GM12878 (cell line): ENCODE results near the gene ELP4. TPM values are rescaled to one million over a fixed set of nuclear protein-coding genes. Genes with fewer than 3 reads are reported as not detected.

ENCODE experiments used
- ATAC-seq: fragments of 200-7000 bp; cut with Tn5 transposase; 3 replicates; pipeline ENCODE4 v1.9.1; 2020; ENCODE audit warnings: mild to moderate bottlenecking, moderate library complexity
- BruUV-seq: library from RNA; stranded (reverse); fragments of 400-500 nt; replicated peaks from 2 replicates; lab custom pipeline; 2021; lab: Mats Ljungman, UMichigan
- CTCF ChIA-PET: fragments of 300-600 bp; sonication (Branson Sonifier 250); formaldehyde crosslinking; extraction: SDS; loops from one replicate; lab custom pipeline; 2021; ENCODE audit warnings: inconsistent platforms; lab: Yijun Ruan, JAX
- POLR2A ChIA-PET: fragments of 350-600 bp; formaldehyde crosslinking; extraction: SDS; loops from one replicate; lab custom pipeline; 2021; ENCODE audit warnings: inconsistent platforms; lab: Charles Lee
- RAD21 ChIA-PET: fragments of 300-600 bp; sonication (Branson Sonifier 250); formaldehyde crosslinking; loops from one replicate; lab custom pipeline; 2023; ENCODE audit warnings: antibody characterized with exemption; ENCODE audit not compliant: unreplicated experiment; lab: Charles Lee
- SMC1A ChIA-PET: fragments of 300-600 bp; sonication (Branson Sonifier 250); formaldehyde crosslinking; loops from one replicate; lab custom pipeline; 2023; ENCODE audit not compliant: unreplicated experiment, uncharacterized antibody; lab: Charles Lee
- DNase-seq: peaks from one replicate; pipeline ENCODE4 v3.0.0-alpha.2; 2011; ENCODE audit warnings: low read depth, low spot score
- FAIRE-seq: peaks from 3 replicates; lab custom pipeline; 2011; peaks lifted over from hg19 to GRCh38; lab: Jason Lieb, UNC
- H2AFZ ChIP-seq: 2 replicates; pipeline ENCODE4 v1.6.0; 2011; ENCODE audit warnings: low read depth, low read length, control low read depth; ENCODE audit not compliant: control insufficient read depth
- H3K27ac ChIP-seq: 2 replicates; pipeline ENCODE4 v1.5.1; 2011; ENCODE audit warnings: control low read depth; ENCODE audit not compliant: control insufficient read depth, insufficient read depth
- H3K27me3 ChIP-seq, 2 experiments: replicated peaks in 1 of 2; 2 replicates each; pipeline versions ENCODE4 v1.6.0 to v1.6.1; 2011; ENCODE audit warnings: low read length in 1 of 2; ENCODE audit not compliant: control insufficient read depth in 2 of 2, insufficient read depth in 2 of 2
- H3K36me3 ChIP-seq, 2 experiments: 2 replicates each; pipeline ENCODE4 v1.5.1; 2011; ENCODE audit warnings: low read length in 1 of 2; ENCODE audit not compliant: control insufficient read depth in 2 of 2, insufficient read depth in 2 of 2
- H3K4me1 ChIP-seq: 2 replicates; pipeline ENCODE4 v1.6.1; 2011; ENCODE audit warnings: mild to moderate bottlenecking, low read length, moderate library complexity, mixed read lengths; ENCODE audit not compliant: control insufficient read depth, insufficient read depth
- H3K4me2 ChIP-seq: 2 replicates; pipeline ENCODE4 v1.6.0; 2011; ENCODE audit warnings: control low read depth; ENCODE audit not compliant: control insufficient read depth, insufficient read depth
- H3K4me3 ChIP-seq: fragments of 200-600 bp; sonication (generic); 2 replicates; pipeline ENCODE4 v1.5.1; 2016
- H3K79me2 ChIP-seq: 2 replicates; pipeline ENCODE4 v1.6.0; 2011; ENCODE audit warnings: low read length; ENCODE audit not compliant: control insufficient read depth, insufficient read depth
- H3K9ac ChIP-seq: 2 replicates; pipeline ENCODE4 v1.8.0; 2011; ENCODE audit warnings: low read length, control low read depth, mixed read lengths; ENCODE audit not compliant: control insufficient read depth, insufficient read depth
- H3K9me3 ChIP-seq: replicated peaks from 3 replicates; pipeline ENCODE4 v1.5.1; 2011; ENCODE audit warnings: mild to moderate bottlenecking, low read length; ENCODE audit not compliant: control insufficient read depth, insufficient read depth
- H4K20me1 ChIP-seq: 2 replicates; pipeline ENCODE4 v1.6.0; 2011; ENCODE audit not compliant: control insufficient read depth, insufficient read depth
- CBX5 ChIP-seq: sonication (generic); IDR thresholded peaks from 2 replicates; pipeline ENCODE4 v1.6.1; 2016; ENCODE audit warnings: low read depth, moderate library complexity, mild to moderate bottlenecking, inconsistent platforms
- DPF2 ChIP-seq: fragments of 450-650 bp; IDR thresholded peaks from 2 replicates; pipeline ENCODE4 v1.6.1; 2017; ENCODE audit warnings: mild to moderate bottlenecking
- FOXM1 ChIP-seq: IDR thresholded peaks from 2 replicates; pipeline ENCODE4 v1.6.1; 2012; ENCODE audit warnings: low read depth, mild to moderate bottlenecking, inconsistent platforms, low read length, moderate library complexity
- HDAC2 ChIP-seq: fragments of 200-600 bp; sonication (generic); IDR thresholded peaks from 2 replicates; pipeline ENCODE4 v1.6.1; 2017
- IRF4 ChIP-seq: IDR thresholded peaks from 2 replicates; pipeline ENCODE4 v1.6.1; 2011; ENCODE audit warnings: low read depth, low read length
- NRF1 ChIP-seq: conservative IDR thresholded peaks from 2 replicates; pipeline ENCODE4 v1.6.1; 2011; ENCODE audit warnings: mild to moderate bottlenecking, low read depth, low read length, improper control_type of control experiment
- POLR2AphosphoS2 ChIP-seq: IDR thresholded peaks from 2 replicates; pipeline ENCODE4 v1.6.1; 2011; ENCODE audit warnings: low read depth, mild to moderate bottlenecking, low read length, improper control_type of control experiment, moderate library complexity
- YY1 ChIP-seq: IDR thresholded peaks from 2 replicates; pipeline ENCODE4 v1.6.1; 2011; ENCODE audit warnings: low read depth, mild to moderate bottlenecking, low read length
- WGBS: methylation state at CpG from one replicate; pipeline ENCODE4 v1.1.6; 2016; ENCODE audit warnings: low lambda C conversion rate; ENCODE audit not compliant: insufficient replicate concordance, insufficient coverage; ENCODE audit errors: missing lambda C conversion rate; 5-methylcytosine and 5-hydroxymethylcytosine counted together
- in situ Hi-C: fragments of 300-500 bp; cut with MboI; formaldehyde crosslinking; loops from 9 replicates; pipeline ENCODE4 v1.14.3; 2018; ENCODE audit warnings: mixed read lengths
- intact Hi-C: fragments of 100-400 bp; cut with micrococcal nuclease; formaldehyde crosslinking; loops from one replicate; pipeline ENCODE4 v1.14.2; 2022; ENCODE audit not compliant: unreplicated experiment
- polyA plus RNA-seq, 11 experiments: library from polyadenylated mRNA; depleted of rRNA in 4 of 11; unstranded in 6 of 11; stranded (reverse) in 5 of 11; fragments of >200 nt; fragmentation: Nextera tagmentation in 4 of 11; fragmentation: Illumina TruSeq in 1 of 11; extraction: Ambion mirVana in 4 of 11; extraction: Trizol in 1 of 11; gene quantifications; 1 replicate in 1 of 11; 2 replicates in 10 of 11; pipeline versions ENCODE4 v1.2.1 to v1.2.3, GENCODE V29; 2011 to 2016; ENCODE audit warnings: inconsistent platforms in 2 of 11, missing spikeins in 2 of 11, low read depth in 1 of 11
- total RNA-seq, 4 experiments: library from RNA; depleted of rRNA in 3 of 4; stranded (reverse); fragments of >200 nt in 3 of 4; fragmentation: Illumina TruSeq in 1 of 4; extraction: Trizol in 1 of 4; gene quantifications; 2 replicates each; pipeline versions ENCODE4 v1.2.1 to v1.2.3, GENCODE V29; 2013 to 2021
- TF ChIP-seq, protein P1 (sequence below): fragments of 450-650 bp; IDR thresholded peaks from 2 replicates; pipeline ENCODE4 v1.6.1; 2014; ENCODE audit warnings: mild to moderate bottlenecking
- TF ChIP-seq, protein P2 (sequence below), 3 experiments: IDR thresholded peaks in 2 of 3; conservative IDR thresholded peaks in 1 of 3; 2 replicates each; pipeline ENCODE4 v1.5.1; 2011; ENCODE audit warnings: low read depth in 3 of 3, low read length in 3 of 3, mild to moderate bottlenecking in 3 of 3, control low read depth in 2 of 3, moderate library complexity in 2 of 3, inconsistent platforms in 1 of 3, mixed read lengths in 1 of 3; ENCODE audit not compliant: control insufficient read depth in 2 of 3, insufficient read depth in 1 of 3; ENCODE audit errors: extremely low read depth in 1 of 3
- TF ChIP-seq, protein P3 (sequence below): IDR thresholded peaks from 2 replicates; pipeline ENCODE4 v1.6.1; 2012; ENCODE audit warnings: low read depth, low read length, improper control_type of control experiment

The ELP4 gene
- total and polyA plus RNA-seq, 10 of the 15 experiments (the other 5 are each of a cell fraction or from before 2014, with no cell fraction given): 17.7 to 36.1 (median 27.0) TPM

DNA sequence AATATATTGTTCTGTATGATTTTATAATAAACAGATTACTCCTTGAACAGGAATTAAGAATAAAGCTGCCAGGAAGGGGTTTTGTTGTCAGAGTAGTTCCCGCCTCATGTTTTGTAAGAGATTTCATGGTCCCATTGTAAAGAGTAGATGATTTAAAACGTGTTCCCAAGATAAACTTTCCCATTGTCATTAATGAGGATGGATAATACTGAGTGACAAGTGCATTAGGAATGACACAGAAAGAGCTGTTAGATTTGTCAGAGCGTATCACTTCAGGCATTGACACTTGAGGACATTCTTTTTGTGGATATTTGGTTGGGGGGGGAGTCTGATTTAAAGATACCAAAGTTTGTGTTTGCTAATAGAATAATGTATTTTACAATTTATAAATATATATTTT is 154.6 kb downstream of the ELP4 start:
- in situ Hi-C loops: no loop called here
- Histone ChIP-seq H3K79me2 (no peaks in the 10 kb centered on the region), H3K4me1 (no peaks in the 10 kb centered on the region), H3K9me3 (no peaks in the 10 kb centered on the region), H3K36me3 (no peaks in the 10 kb centered on the region), H3K27ac (no peak overlapping the region), H3K9ac (no peak overlapping the region), H4K20me1 (no peaks in the 10 kb centered on the region), H3K4me2 (no peak overlapping the region), H3K27me3 (no peaks in the 10 kb centered on the region), H2AFZ (no peak overlapping the region), H3K4me3 (no peak overlapping the region)
- RAD21 ChIA-PET: no interaction called here
- ATAC-seq: no peak
- WGBS: 77% methylated on average over 3 of the region's 3 CpGs
- BruUV-seq: no TSS peak
- POLR2A ChIA-PET: no interaction called here
- no peak for FAIRE-seq
- DNase-seq: no peak
- SMC1A ChIA-PET: interaction anchor here (0.7 to 1.9 kb wide), 4 partner anchors 9 to 25 kb away, joined by 3 to 8 read pairs (median 4); no protein-coding TSS in a partner anchor
- TF ChIP-seq FOXM1 (no peak), NRF1 (no peak), YY1 (no peak)
- TF ChIP-seq, protein P1, sequence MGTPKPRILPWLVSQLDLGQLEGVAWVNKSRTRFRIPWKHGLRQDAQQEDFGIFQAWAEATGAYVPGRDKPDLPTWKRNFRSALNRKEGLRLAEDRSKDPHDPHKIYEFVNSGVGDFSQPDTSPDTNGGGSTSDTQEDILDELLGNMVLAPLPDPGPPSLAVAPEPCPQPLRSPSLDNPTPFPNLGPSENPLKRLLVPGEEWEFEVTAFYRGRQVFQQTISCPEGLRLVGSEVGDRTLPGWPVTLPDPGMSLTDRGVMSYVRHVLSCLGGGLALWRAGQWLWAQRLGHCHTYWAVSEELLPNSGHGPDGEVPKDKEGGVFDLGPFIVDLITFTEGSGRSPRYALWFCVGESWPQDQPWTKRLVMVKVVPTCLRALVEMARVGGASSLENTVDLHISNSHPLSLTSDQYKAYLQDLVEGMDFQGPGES: no peak
- intact Hi-C loops: no loop called here
- CTCF ChIA-PET: interaction anchor here (0.9 to 1.8 kb wide), 3 partner anchors 8 to 208 kb away, joined by 3 to 9 read pairs (median 6); no protein-coding TSS in a partner anchor

DNA sequence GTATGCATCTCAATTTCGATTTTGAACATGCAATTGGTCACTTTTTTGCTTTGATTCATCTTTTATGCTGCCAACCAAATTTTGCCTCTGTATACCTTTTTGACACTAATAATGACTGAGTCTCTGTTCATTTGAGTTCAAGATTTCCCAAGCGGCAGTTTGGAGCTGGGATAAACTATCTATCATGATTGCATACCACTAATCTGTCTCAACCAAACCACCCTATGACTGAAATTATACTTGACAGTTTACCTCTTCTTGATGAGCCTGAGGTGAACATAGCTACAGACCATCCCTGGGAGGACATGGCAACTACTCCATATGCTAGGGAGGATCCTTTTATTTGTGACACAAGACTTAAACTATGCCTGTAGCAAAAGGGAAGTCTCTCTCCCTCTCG is 155.4 kb downstream of the ELP4 start:
- FAIRE-seq (no peak), DNase-seq (no peak), ATAC-seq (no peak)
- no peak overlapping the region for H3K27ac ChIP-seq
- no peaks in the 10 kb centered on the region for H3K4me1 ChIP-seq
- ChIA-PET CTCF (interaction anchor here (0.6 to 1.8 kb wide), 3 partner anchors 26 to 185 kb away, joined by 3 to 9 read pairs (median 3); no protein-coding TSS in a partner anchor), RAD21 (no interaction called here), SMC1A (interaction anchor here (0.7 to 1.7 kb wide), 4 partner anchors 10 to 323 kb away, joined by 3 to 4 read pairs (median 3); no protein-coding TSS in a partner anchor), POLR2A (no interaction called here)
- no peaks in the 10 kb centered on the region for H4K20me1 ChIP-seq
- H3K79me2 ChIP-seq: no peaks in the 10 kb centered on the region
- WGBS: 100% methylated on average over 3 of the region's 3 CpGs
- no peak overlapping the region for H2AFZ ChIP-seq
- in situ Hi-C loops: no loop called here
- no peaks in the 10 kb centered on the region for H3K9me3 ChIP-seq
- no peaks in the 10 kb centered on the region for H3K27me3 ChIP-seq
- intact Hi-C loops: no loop called here
- H3K4me3 ChIP-seq: no peak overlapping the region
- H3K36me3 ChIP-seq: no peaks in the 10 kb centered on the region
- H3K4me2 ChIP-seq: no peak overlapping the region
- no peak overlapping the region for H3K9ac ChIP-seq
- BruUV-seq: no TSS peak
- TF ChIP-seq, protein P2, sequence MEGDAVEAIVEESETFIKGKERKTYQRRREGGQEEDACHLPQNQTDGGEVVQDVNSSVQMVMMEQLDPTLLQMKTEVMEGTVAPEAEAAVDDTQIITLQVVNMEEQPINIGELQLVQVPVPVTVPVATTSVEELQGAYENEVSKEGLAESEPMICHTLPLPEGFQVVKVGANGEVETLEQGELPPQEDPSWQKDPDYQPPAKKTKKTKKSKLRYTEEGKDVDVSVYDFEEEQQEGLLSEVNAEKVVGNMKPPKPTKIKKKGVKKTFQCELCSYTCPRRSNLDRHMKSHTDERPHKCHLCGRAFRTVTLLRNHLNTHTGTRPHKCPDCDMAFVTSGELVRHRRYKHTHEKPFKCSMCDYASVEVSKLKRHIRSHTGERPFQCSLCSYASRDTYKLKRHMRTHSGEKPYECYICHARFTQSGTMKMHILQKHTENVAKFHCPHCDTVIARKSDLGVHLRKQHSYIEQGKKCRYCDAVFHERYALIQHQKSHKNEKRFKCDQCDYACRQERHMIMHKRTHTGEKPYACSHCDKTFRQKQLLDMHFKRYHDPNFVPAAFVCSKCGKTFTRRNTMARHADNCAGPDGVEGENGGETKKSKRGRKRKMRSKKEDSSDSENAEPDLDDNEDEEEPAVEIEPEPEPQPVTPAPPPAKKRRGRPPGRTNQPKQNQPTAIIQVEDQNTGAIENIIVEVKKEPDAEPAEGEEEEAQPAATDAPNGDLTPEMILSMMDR (IDR thresholded peaks at IDR 0.05 in 2 of 3, conservative IDR thresholded peaks at IDR 0.05 in 1 of 3; ENCODE audit: control insufficient read depth in 2 of 3, extremely low read depth in 1 of 3, insufficient read depth in 1 of 3, low read depth in 3 of 3, low read length in 3 of 3): no peak
- TF ChIP-seq IRF4 (no peak), POLR2AphosphoS2 (no peak), DPF2 (no peak), CBX5 (no peak), HDAC2 (no peak)
- TF ChIP-seq, protein P3, sequence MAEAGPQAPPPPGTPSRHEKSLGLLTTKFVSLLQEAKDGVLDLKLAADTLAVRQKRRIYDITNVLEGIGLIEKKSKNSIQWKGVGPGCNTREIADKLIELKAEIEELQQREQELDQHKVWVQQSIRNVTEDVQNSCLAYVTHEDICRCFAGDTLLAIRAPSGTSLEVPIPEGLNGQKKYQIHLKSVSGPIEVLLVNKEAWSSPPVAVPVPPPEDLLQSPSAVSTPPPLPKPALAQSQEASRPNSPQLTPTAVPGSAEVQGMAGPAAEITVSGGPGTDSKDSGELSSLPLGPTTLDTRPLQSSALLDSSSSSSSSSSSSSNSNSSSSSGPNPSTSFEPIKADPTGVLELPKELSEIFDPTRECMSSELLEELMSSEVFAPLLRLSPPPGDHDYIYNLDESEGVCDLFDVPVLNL: no peak
